ENCODE results near the gene PDGFRB. TPM values are rescaled to one million over a fixed set of nuclear protein-coding genes. Genes with fewer than 3 reads are reported as not detected.
A peak's percentile ranks its signal among the peaks of the same experiment; 100 is the strongest.

Gene PDGFRB
- total RNA-seq, 1 experiment from 2014 or later, result 1.8 TPM

- no peak for DNase-seq (ENCODE audit: low read depth, low spot score)
- BruUV-seq (replicated peaks), result no TSS peak
- no peak overlapping the region for H3K4me3 ChIP-seq (ENCODE audit: low read depth in 2 of 2, low read length in 2 of 2)
- no peaks in the 10 kb centered on the region for H3K9me3 ChIP-seq (ENCODE audit: control insufficient read depth, insufficient read depth, low read depth, low read length)
- H3K36me3 ChIP-seq (ENCODE audit: control insufficient read depth, insufficient read depth, low read length), result no peaks in the 10 kb centered on the region
- no peaks in the 10 kb centered on the region for H3K27me3 ChIP-seq (ENCODE audit: control insufficient read depth, insufficient read depth, low read length)
- H3K27ac ChIP-seq (ENCODE audit: low read length), result no peak overlapping the region
- ChIA-PET CTCF (no interaction called here), POLR2A (no interaction called here)
- no peak for ATAC-seq
- intact Hi-C loops (cut with micrococcal nuclease; ENCODE audit: unreplicated experiment), result no loop called here
- peaks cover 7% of the 10 kb centered on the region for H3K4me1 ChIP-seq (ENCODE audit: control insufficient read depth, insufficient read depth, low read length)
- in situ Hi-C loops (cut with HindIII; ENCODE audit: low pct_unique_long_range_greater_than_20kb, low sequenced_read_pairs), result no loop called here
- no peak for TF ChIP-seq REST (IDR thresholded peaks at IDR 0.05; ENCODE audit: insufficient read depth in 1 of 2, low read depth in 2 of 2, low read length in 1 of 2)
- TF ChIP-seq SIN3A (IDR thresholded peaks at IDR 0.05; ENCODE audit: borderline replicate concordance, insufficient read depth, low read depth, low read length), result no peak
- no peak for TF ChIP-seq POLR2AphosphoS5 (IDR thresholded peaks at IDR 0.05; ENCODE audit: low read depth, low read length)
- no peak for TF ChIP-seq CTCF (IDR thresholded peaks at IDR 0.05)
- TF ChIP-seq TCF7L2 (IDR thresholded peaks at IDR 0.05; ENCODE audit: low read depth, low read length), result no peak
Observed at GRCh38 chr5:150113047-150113744, 42.4 kb downstream of the PDGFRB start.

GRCh38 chr5:150112201-150113046 is 43.2 kb downstream of the PDGFRB start:
- no TSS peak for BruUV-seq (replicated peaks)
- DNase-seq (ENCODE audit: low read depth, low spot score), result no peak
- Histone ChIP-seq H3K4me3 (ENCODE audit: low read depth in 2 of 2, low read length in 2 of 2) (no peak overlapping the region), H3K9me3 (ENCODE audit: control insufficient read depth, insufficient read depth, low read depth, low read length) (no peaks in the 10 kb centered on the region), H3K27me3 (ENCODE audit: control insufficient read depth, insufficient read depth, low read length) (no peaks in the 10 kb centered on the region), H3K36me3 (ENCODE audit: control insufficient read depth, insufficient read depth, low read length) (no peaks in the 10 kb centered on the region), H3K27ac (ENCODE audit: low read length) (no peak overlapping the region), H3K4me1 (ENCODE audit: control insufficient read depth, insufficient read depth, low read length) (peaks cover 5% of the 10 kb centered on the region)
- ChIA-PET CTCF (interaction anchor here (0.6 kb wide), 1 partner anchor 9 kb away, joined by 3 read pairs; no protein-coding TSS in a partner anchor), POLR2A (no interaction called here)
- intact Hi-C loops (cut with micrococcal nuclease; ENCODE audit: unreplicated experiment) (no loop called here), in situ Hi-C loops (cut with HindIII; ENCODE audit: low pct_unique_long_range_greater_than_20kb, low sequenced_read_pairs) (no loop called here)
- peak; percentile 28 for ATAC-seq
- TF ChIP-seq SIN3A (IDR thresholded peaks at IDR 0.05; ENCODE audit: borderline replicate concordance, insufficient read depth, low read depth, low read length) (no peak), CTCF (IDR thresholded peaks at IDR 0.05) (no peak), REST (IDR thresholded peaks at IDR 0.05; ENCODE audit: insufficient read depth in 1 of 2, low read depth in 2 of 2, low read length in 1 of 2) (no peak), TCF7L2 (IDR thresholded peaks at IDR 0.05; ENCODE audit: low read depth, low read length) (no peak)
